ENCODE measurements around the gene NRCAM. TPM values are rescaled to one million over a fixed set of nuclear protein-coding genes. Genes with fewer than 3 reads are reported as not detected.
"Not testable (repeated sequence)": the region's sequence is repeated elsewhere in the genome, so short reads cannot be mapped to it uniquely, and the experiment has no call there.

The NRCAM gene
- total RNA-seq, 1 experiment from 2014 or later, result 0.38 TPM

DNA sequence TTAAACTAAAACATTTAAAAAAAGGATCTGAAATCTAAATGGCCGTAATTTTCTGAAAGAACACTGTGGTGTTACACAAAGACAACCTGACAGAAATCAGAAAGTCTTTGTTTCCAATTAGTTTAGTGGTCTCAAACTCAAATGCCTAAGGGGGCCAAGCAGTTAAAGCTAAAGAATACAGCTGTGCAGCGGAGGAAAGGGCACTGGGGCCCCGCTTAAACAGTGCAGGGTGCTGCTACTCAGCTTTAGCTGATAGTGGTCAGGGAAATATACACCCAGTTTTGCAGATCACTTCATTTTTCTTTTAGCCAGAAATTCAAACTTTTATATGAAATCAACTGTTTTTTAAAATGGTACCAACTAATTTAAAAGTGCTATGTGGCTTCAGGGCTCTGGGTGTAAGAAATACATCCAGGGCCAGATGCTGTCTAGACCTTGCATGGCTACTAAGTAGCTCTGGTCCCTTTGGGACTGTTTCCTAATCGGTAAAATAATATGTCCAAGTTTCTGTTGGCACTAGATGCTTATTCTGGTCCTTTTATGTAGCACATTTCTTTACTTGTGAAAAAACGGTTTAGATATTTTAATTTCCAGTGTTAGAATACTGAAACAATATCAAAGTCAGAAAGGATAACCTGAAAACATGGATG is 164.3 kb downstream of the NRCAM start:
- no peaks in the 10 kb centered on the region for H3K27me3 ChIP-seq (ENCODE audit: control insufficient read depth, insufficient read depth, low read length)

DNA sequence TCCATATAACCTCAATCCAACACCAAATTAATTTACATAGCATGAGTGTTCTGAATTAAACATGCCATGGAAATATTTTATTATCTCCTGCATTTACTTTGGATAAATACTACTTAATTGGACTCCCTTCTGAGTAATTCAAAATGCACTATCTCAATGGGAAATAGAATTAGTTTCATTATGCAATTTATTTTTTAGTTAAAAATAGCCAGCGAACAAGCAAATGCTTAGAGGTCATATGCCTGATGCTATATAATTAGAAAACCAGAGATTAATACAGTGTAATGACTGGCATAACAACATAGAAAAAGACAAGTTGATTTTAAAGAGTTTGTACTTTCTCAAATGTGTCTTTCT is 165.1 kb downstream of the NRCAM start:
- no peak for DNase-seq
- Histone ChIP-seq H3K27me3 (ENCODE audit: control insufficient read depth, insufficient read depth, low read length) (no peaks in the 10 kb centered on the region), H3K36me3 (replicated peaks; ENCODE audit: control insufficient read depth, insufficient read depth, low read length) (no peaks in the 10 kb centered on the region), H3K4me3 (ENCODE audit: insufficient read depth, low read depth, low read length) (no peak overlapping the region)

More for the DNA sequence above, 164.3 kb downstream of the NRCAM start:
- Histone ChIP-seq H3K4me3 (ENCODE audit: insufficient read depth, low read depth, low read length) (no peak overlapping the region), H3K36me3 (replicated peaks; ENCODE audit: control insufficient read depth, insufficient read depth, low read length) (no peaks in the 10 kb centered on the region)
- DNase-seq, result no peak

GRCh38 chr7:108290459-108291151 is 165.6 kb downstream of the NRCAM start:
- Histone ChIP-seq H3K36me3 (replicated peaks; ENCODE audit: control insufficient read depth, insufficient read depth, low read length) (no peaks in the 10 kb centered on the region), H3K27me3 (ENCODE audit: control insufficient read depth, insufficient read depth, low read length) (no peaks in the 10 kb centered on the region), H3K4me3 (ENCODE audit: insufficient read depth, low read depth, low read length) (no peak overlapping the region)
- no peak for DNase-seq

- DNase-seq, result no peak
- no peaks in the 10 kb centered on the region for H3K36me3 ChIP-seq (replicated peaks; ENCODE audit: control insufficient read depth, insufficient read depth, low read length)
- no peak overlapping the region for H3K4me3 ChIP-seq (ENCODE audit: insufficient read depth, low read depth, low read length)
- H3K27me3 ChIP-seq (ENCODE audit: control insufficient read depth, insufficient read depth, low read length), result no peaks in the 10 kb centered on the region
Measured at GRCh38 chr7:108289852-108290251, 166.4 kb downstream of the NRCAM start.

DNA sequence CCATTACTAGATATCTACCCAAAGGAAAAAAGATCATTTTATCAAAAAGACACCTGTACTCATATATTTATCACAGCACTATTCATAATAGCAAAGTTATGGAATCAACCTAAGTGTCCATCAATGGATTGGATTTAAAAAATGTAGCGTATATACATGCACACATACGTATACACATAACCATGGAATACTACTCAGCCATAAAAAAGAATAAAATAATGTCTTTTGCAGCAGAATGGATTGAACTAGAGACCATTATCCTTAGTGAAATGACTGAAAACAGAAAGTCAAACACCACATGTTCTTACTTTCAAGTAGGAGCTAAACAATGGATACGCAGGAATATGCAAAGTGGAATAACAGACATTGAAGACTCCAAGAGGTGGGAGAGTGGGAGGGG is 168.4 kb downstream of the NRCAM start:
- no peak overlapping the region for H3K4me3 ChIP-seq (ENCODE audit: insufficient read depth, low read depth, low read length)
- H3K27me3 ChIP-seq (ENCODE audit: control insufficient read depth, insufficient read depth, low read length), result no peaks in the 10 kb centered on the region
- DNase-seq, result no peak
- no peaks in the 10 kb centered on the region for H3K36me3 ChIP-seq (replicated peaks; ENCODE audit: control insufficient read depth, insufficient read depth, low read length)

DNA sequence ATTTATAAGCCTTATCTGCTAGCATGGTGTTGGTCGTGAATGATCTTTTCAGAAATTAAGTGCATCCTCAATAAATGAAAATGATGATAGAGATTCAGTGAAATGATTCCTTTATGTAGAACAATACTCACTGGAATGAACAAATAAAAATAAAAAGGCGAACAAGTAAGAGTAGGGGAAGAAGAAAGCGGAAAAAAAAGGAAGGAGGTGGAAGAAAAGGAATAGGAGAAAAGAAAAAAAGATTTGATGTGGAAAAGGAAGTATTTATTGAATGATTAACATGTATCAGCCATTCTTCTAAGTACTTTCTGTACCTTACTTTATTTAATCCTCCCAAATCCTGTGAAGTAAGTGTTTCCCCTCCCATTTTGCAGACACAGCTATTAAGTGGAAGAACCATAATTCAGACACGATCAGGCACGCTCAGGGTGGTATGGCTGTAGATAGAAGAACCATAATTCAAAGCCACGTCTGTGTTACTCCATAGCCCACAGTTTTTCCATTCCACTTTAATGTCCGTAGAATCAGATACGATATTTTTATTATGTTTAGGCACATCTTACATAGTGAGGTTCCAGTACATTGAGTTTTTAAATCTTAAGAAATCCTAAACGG is 169.8 kb downstream of the NRCAM start:
- no peak overlapping the region for H3K4me3 ChIP-seq (ENCODE audit: insufficient read depth, low read depth, low read length)
- H3K36me3 ChIP-seq (replicated peaks; ENCODE audit: control insufficient read depth, insufficient read depth, low read length), result no peaks in the 10 kb centered on the region
- no peaks in the 10 kb centered on the region for H3K27me3 ChIP-seq (ENCODE audit: control insufficient read depth, insufficient read depth, low read length)
- no peak for DNase-seq

DNA sequence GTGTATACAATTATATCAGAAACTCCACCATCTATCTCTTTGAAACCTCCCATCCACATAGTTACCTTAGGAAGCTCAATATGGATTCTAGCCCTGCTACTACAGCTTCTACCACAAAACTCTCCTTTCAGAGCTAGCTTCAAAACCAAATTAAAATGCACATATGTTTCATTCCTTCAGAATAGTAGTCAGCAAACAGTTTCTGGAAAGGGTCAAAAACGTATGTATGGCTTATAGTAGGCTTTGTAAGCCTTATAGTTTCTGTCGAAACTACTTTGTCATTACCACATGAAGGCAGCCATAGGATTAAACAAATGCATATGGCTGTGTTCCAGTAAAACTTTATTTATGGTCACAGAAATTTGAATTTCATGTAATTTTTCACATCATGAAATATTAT is 170.5 kb downstream of the NRCAM start:
- no peak for DNase-seq
- Histone ChIP-seq H3K36me3 (replicated peaks; ENCODE audit: control insufficient read depth, insufficient read depth, low read length) (no peaks in the 10 kb centered on the region), H3K27me3 (ENCODE audit: control insufficient read depth, insufficient read depth, low read length) (no peaks in the 10 kb centered on the region), H3K4me3 (ENCODE audit: insufficient read depth, low read depth, low read length) (no peak overlapping the region)

- no peak for DNase-seq
- H3K27me3 ChIP-seq (ENCODE audit: control insufficient read depth, insufficient read depth, low read length), result no peaks in the 10 kb centered on the region
- H3K4me3 ChIP-seq (ENCODE audit: insufficient read depth, low read depth, low read length), result no peak overlapping the region
- H3K36me3 ChIP-seq (replicated peaks; ENCODE audit: control insufficient read depth, insufficient read depth, low read length), result no peaks in the 10 kb centered on the region
Measured at GRCh38 chr7:108285003-108285368, 171.2 kb downstream of the NRCAM start.

- Histone ChIP-seq H3K36me3 (replicated peaks; ENCODE audit: control insufficient read depth, insufficient read depth, low read length) (no peaks in the 10 kb centered on the region), H3K27me3 (ENCODE audit: control insufficient read depth, insufficient read depth, low read length) (no peaks in the 10 kb centered on the region), H3K4me3 (ENCODE audit: insufficient read depth, low read depth, low read length) (no peak overlapping the region)
- DNase-seq, result no peak
Measured at GRCh38 chr7:108284349-108285002, 171.8 kb downstream of the NRCAM start.

DNA sequence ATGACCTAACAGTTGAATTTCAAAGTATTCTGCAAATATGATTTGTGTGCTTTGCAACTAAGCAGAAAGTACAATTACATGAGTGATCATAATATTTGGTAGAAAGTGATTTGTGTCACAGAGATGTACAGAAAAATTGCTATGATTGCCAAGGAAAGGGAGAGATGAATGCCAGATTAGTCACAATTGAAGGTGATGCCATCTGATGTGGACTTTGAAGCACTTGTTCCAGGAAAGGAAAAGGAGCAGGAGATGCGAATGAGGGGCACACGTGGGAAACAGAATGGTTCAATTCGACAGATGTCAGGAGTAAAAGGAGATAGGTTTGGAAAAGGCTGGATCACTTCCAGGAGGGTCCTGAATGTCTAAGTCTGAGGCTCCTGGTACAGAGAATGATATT is 173.0 kb downstream of the NRCAM start:
- no peak overlapping the region for H3K4me3 ChIP-seq (ENCODE audit: insufficient read depth, low read depth, low read length)
- DNase-seq, result no peak
- H3K27me3 ChIP-seq (ENCODE audit: control insufficient read depth, insufficient read depth, low read length), result no peaks in the 10 kb centered on the region
- no peaks in the 10 kb centered on the region for H3K36me3 ChIP-seq (replicated peaks; ENCODE audit: control insufficient read depth, insufficient read depth, low read length)

- H3K27me3 ChIP-seq (ENCODE audit: control insufficient read depth, insufficient read depth, low read length), result no peaks in the 10 kb centered on the region
- H3K36me3 ChIP-seq (replicated peaks; ENCODE audit: control insufficient read depth, insufficient read depth, low read length), result no peaks in the 10 kb centered on the region
- no peak overlapping the region for H3K4me3 ChIP-seq (ENCODE audit: insufficient read depth, low read depth, low read length)
- no peak for DNase-seq
Measured at GRCh38 chr7:108282427-108282996, 173.7 kb downstream of the NRCAM start.

DNA sequence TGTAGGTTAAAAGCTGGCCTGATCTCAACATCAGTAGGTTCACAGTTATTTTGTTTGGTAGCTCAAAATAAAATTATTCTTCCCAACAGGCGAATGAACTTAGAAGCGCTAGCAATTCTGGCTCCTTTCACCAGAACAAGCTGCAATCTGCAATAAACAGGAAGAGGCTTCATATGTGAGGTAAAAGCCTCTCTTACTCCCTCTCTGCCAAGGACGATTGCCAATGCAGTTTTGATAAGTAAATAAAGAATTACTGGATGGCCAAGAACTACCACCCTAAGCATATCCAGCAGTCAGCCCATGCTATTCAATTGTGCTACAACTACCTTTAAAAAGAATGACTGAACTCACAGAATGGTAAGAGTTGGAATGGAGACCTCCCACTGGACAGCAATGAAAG is 176.1 kb downstream of the NRCAM start:
- no peak for DNase-seq
- H3K27me3 ChIP-seq (ENCODE audit: control insufficient read depth, insufficient read depth, low read length), result no peaks in the 10 kb centered on the region

GRCh38 chr7:108278776-108279175 is 177.5 kb downstream of the NRCAM start:
- DNase-seq, result no peak
- Histone ChIP-seq H3K36me3 (replicated peaks; ENCODE audit: control insufficient read depth, insufficient read depth, low read length) (no peaks in the 10 kb centered on the region), H3K27me3 (ENCODE audit: control insufficient read depth, insufficient read depth, low read length) (no peaks in the 10 kb centered on the region), H3K4me3 (ENCODE audit: insufficient read depth, low read depth, low read length) (no peak overlapping the region)

More for the DNA sequence above, 176.1 kb downstream of the NRCAM start:
- H3K4me3 ChIP-seq (ENCODE audit: insufficient read depth, low read depth, low read length), result no peak overlapping the region
- H3K36me3 ChIP-seq (replicated peaks; ENCODE audit: control insufficient read depth, insufficient read depth, low read length), result no peaks in the 10 kb centered on the region

DNA sequence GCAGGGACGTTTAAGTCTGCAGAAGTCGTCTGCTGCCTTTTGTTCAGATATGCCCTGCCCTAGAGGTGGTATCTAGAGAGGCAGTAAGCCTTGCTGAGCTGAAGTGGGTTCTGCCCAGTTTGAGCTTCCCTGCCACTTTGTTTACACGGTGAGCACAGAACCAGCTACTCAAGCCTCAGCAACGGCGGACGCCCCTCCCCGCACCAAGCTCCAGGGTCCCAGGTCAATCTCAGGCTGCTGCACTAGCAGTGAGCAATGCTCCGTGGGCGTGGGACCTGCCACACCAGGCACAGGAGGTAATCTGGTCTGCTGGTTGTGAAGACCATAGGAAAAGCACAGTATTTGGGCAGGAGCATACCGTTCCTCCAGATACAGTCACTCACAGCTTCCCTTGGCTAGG is 178.0 kb downstream of the NRCAM start:
- DNase-seq, result no peak
- H3K27me3 ChIP-seq (ENCODE audit: control insufficient read depth, insufficient read depth, low read length), result no peaks in the 10 kb centered on the region
- H3K36me3 ChIP-seq (replicated peaks; ENCODE audit: control insufficient read depth, insufficient read depth, low read length), result no peaks in the 10 kb centered on the region
- H3K4me3 ChIP-seq (ENCODE audit: insufficient read depth, low read depth, low read length), result no peak overlapping the region

- not testable (repeated sequence) for DNase-seq; H3K4me3 ChIP-seq (ENCODE audit: insufficient read depth, low read depth, low read length); H3K27me3 ChIP-seq (ENCODE audit: control insufficient read depth, insufficient read depth, low read length); H3K36me3 ChIP-seq (replicated peaks; ENCODE audit: control insufficient read depth, insufficient read depth, low read length)
Measured at GRCh38 chr7:108274447-108274846, 181.8 kb downstream of the NRCAM start.
